Osteoblast (primary cell): ENCODE measurements around the gene HS6ST3. TPM values are rescaled to one million over a fixed set of nuclear protein-coding genes. Genes with fewer than 3 reads are reported as not detected.

ENCODE experiments used
- DNase-seq: peaks from one replicate; pipeline ENCODE4 v3.0.0; 2011; ENCODE audit warnings: low spot score, mixed read lengths; ENCODE audit not compliant: insufficient read length; ENCODE audit errors: missing footprints
- H2AFZ ChIP-seq: 2 replicates; pipeline ENCODE4 v1.6.0; 2011; ENCODE audit warnings: mild to moderate bottlenecking, low read length
- H3K27ac ChIP-seq: 2 replicates; pipeline ENCODE4 v1.5.1; 2011; ENCODE audit warnings: mild to moderate bottlenecking, low read depth, low read length, moderate library complexity
- H3K27me3 ChIP-seq: 2 replicates; pipeline ENCODE4 v1.6.0; 2012; ENCODE audit warnings: mild to moderate bottlenecking, control low read depth, inconsistent platforms, low read length, moderate library complexity; ENCODE audit not compliant: insufficient read depth
- H3K36me3 ChIP-seq: 2 replicates; pipeline ENCODE4 v1.5.1; 2011; ENCODE audit warnings: mild to moderate bottlenecking, low read length, control low read depth, moderate library complexity; ENCODE audit not compliant: insufficient read depth
- H3K4me1 ChIP-seq: 2 replicates; pipeline ENCODE4 v1.5.1; 2011; ENCODE audit warnings: mild to moderate bottlenecking, low read length, control low read depth, moderate library complexity; ENCODE audit not compliant: insufficient read depth
- H3K4me2 ChIP-seq: 2 replicates; pipeline ENCODE4 v1.6.0; 2011; ENCODE audit warnings: mild to moderate bottlenecking, low read length; ENCODE audit not compliant: insufficient read depth
- H3K4me3 ChIP-seq: fragments of 200-600 bp; sonication (generic); 3 replicates; pipeline ENCODE4 v1.5.1; 2012; ENCODE audit warnings: mild to moderate bottlenecking, low read length, inconsistent platforms; ENCODE audit not compliant: insufficient read depth
- H3K79me2 ChIP-seq: 2 replicates; pipeline ENCODE4 v1.6.0; 2012; ENCODE audit warnings: mild to moderate bottlenecking, low read length, control low read depth, inconsistent platforms; ENCODE audit not compliant: insufficient read depth
- H3K9me3 ChIP-seq: 2 replicates; pipeline ENCODE4 v1.5.1; 2011; ENCODE audit warnings: low read depth, low read length, control low read depth
- H4K20me1 ChIP-seq: 2 replicates; pipeline ENCODE4 v1.6.0; 2012; ENCODE audit warnings: mild to moderate bottlenecking, low read length, control low read depth; ENCODE audit not compliant: insufficient read depth
- total RNA-seq: library from RNA; depleted of rRNA; stranded (reverse); fragments of >200 nt; gene quantifications from 2 replicates; pipeline ENCODE4 v1.2.3, GENCODE V29; 2012
- TF ChIP-seq, protein P1 (sequence below): IDR thresholded peaks from 2 replicates; pipeline ENCODE4 v1.5.1; 2011; ENCODE audit warnings: mild to moderate bottlenecking, low read depth, low read length, moderate library complexity; ENCODE audit errors: extremely low read depth

HS6ST3 gene
- total RNA-seq, 1 donor: not detected

DNA sequence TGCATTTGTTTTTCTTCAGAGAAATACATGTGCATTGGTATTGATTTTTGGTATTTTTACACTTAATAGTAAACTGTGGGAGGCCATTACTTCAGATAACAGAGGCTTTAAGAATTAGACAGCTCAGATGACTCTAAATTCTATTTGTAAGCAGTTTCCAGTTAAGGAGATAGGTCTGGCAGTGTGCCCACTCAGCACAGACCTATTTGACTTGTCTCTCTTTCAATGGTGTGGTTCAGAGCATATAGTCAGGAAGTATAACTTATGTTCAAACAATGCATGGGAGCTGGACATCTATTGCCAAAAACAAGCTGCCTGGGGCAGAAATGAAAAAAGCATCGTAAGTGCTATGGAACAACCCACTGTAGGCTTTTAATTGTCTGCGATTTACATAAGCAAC lies 370.7 kb downstream of the HS6ST3 start:
- TF ChIP-seq, protein P1, sequence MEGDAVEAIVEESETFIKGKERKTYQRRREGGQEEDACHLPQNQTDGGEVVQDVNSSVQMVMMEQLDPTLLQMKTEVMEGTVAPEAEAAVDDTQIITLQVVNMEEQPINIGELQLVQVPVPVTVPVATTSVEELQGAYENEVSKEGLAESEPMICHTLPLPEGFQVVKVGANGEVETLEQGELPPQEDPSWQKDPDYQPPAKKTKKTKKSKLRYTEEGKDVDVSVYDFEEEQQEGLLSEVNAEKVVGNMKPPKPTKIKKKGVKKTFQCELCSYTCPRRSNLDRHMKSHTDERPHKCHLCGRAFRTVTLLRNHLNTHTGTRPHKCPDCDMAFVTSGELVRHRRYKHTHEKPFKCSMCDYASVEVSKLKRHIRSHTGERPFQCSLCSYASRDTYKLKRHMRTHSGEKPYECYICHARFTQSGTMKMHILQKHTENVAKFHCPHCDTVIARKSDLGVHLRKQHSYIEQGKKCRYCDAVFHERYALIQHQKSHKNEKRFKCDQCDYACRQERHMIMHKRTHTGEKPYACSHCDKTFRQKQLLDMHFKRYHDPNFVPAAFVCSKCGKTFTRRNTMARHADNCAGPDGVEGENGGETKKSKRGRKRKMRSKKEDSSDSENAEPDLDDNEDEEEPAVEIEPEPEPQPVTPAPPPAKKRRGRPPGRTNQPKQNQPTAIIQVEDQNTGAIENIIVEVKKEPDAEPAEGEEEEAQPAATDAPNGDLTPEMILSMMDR: no peak
- H3K4me3 ChIP-seq: no peak overlapping the region
- DNase-seq: no peak
- H4K20me1 ChIP-seq: no peaks in the 10 kb centered on the region
- H3K36me3 ChIP-seq: no peaks in the 10 kb centered on the region
- no peaks in the 10 kb centered on the region for H3K9me3 ChIP-seq
- no peaks in the 10 kb centered on the region for H3K79me2 ChIP-seq
- H3K27me3 ChIP-seq: no peaks in the 10 kb centered on the region
- H2AFZ ChIP-seq: no peak overlapping the region
- H3K4me2 ChIP-seq: no peak overlapping the region
- no peaks in the 10 kb centered on the region for H3K4me1 ChIP-seq
- no peak overlapping the region for H3K27ac ChIP-seq

DNA sequence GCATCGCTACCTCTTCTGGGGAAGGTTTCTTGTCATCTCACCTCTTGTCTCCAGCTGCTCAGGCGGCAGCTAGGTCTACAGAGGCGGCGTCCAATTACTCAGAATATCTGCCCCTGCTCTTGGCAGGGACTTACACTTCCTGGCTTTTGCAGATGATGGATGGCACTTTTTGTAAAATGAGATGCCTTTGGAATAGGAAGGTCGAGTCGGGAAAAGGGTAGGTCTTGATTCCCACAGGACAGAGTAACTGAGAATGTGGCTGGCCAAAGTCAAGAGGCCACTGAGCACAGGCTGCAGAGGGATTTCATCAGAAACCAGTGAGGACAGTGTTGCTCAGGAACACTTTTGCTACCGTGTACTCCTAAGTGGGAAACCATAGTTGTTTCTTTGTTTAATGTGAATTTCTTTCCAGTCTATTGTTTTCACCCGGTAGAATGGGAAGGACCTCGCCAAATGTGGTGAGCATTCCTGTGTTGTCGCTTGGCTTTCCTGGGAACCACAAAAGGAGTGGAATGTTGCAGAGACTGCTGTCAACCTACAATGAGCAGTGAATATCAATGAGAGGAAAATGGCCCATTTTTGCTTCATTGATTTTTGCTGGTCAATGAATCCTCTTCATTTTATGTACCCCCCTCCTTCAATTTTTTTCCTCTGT lies 383.7 kb downstream of the HS6ST3 start:
- TF ChIP-seq, protein P1: no peak
- H2AFZ ChIP-seq: no peak overlapping the region
- no peak overlapping the region for H3K4me2 ChIP-seq
- no peaks in the 10 kb centered on the region for H3K27me3 ChIP-seq
- H3K9me3 ChIP-seq: no peaks in the 10 kb centered on the region
- no peaks in the 10 kb centered on the region for H3K4me1 ChIP-seq
- no peaks in the 10 kb centered on the region for H4K20me1 ChIP-seq
- no peak overlapping the region for H3K4me3 ChIP-seq
- no peaks in the 10 kb centered on the region for H3K79me2 ChIP-seq
- no peak for DNase-seq
- H3K36me3 ChIP-seq: no peaks in the 10 kb centered on the region
- no peak overlapping the region for H3K27ac ChIP-seq

DNA sequence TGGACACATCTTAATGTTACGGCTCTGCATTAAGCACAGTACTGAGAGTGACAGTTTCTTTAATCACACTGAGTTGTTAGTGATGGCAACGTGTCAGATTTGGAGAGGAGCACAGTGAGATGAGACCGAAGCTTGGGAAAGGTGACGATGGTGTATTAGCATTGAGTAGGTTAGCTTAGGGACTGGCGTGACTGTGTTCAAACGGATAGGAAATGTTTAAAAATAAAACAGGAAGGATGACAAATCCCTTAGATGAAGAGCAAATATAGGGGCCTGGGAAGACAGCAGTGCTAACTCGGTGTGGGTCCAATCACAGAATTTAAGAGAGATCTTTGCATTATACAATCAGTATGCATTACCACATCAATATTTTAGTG lies 384.3 kb downstream of the HS6ST3 start:
- Histone ChIP-seq H3K4me2 (no peak overlapping the region), H2AFZ (no peak overlapping the region), H3K4me1 (no peaks in the 10 kb centered on the region), H3K27me3 (no peaks in the 10 kb centered on the region), H3K9me3 (no peaks in the 10 kb centered on the region), H3K36me3 (no peaks in the 10 kb centered on the region), H3K27ac (no peak overlapping the region), H3K79me2 (no peaks in the 10 kb centered on the region), H4K20me1 (no peaks in the 10 kb centered on the region), H3K4me3 (no peak overlapping the region)
- TF ChIP-seq, protein P1: no peak
- no peak for DNase-seq

DNA sequence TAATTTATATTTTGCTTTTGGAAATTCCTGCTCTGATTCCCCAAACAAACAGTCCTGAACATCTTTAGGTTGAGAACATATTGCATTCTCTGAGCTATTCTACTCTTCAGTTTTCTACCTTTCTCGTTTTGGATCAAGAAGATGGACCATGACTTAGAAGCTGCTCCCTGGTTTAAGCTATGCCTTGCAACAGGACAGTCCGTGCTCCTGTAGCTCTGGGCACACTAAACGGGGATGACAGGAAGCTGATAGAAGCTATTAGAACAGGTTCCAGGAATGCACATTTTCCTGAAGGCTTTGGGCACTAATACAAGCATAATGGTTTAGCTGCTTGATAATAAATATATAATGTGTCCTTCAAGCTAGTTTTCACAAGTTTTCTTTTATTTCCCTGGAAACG lies 385.2 kb downstream of the HS6ST3 start:
- Histone ChIP-seq H3K36me3 (no peaks in the 10 kb centered on the region), H3K4me3 (no peak overlapping the region), H3K4me1 (no peaks in the 10 kb centered on the region), H3K27me3 (no peaks in the 10 kb centered on the region), H3K27ac (no peak overlapping the region), H2AFZ (no peak overlapping the region), H3K9me3 (no peaks in the 10 kb centered on the region), H3K79me2 (no peaks in the 10 kb centered on the region), H4K20me1 (no peaks in the 10 kb centered on the region), H3K4me2 (no peak overlapping the region)
- TF ChIP-seq, protein P1: no peak
- peak; percentile 30 for DNase-seq
